Osteocyte (in vitro differentiated cells): ENCODE measurements around the gene UBE2G2. TPM values are rescaled to one million over a fixed set of nuclear protein-coding genes. Genes with fewer than 3 reads are reported as not detected.

ENCODE experiments used
- DNase-seq: peaks from one replicate; pipeline ENCODE4 v3.0.0; 2021; ENCODE audit warnings: mixed read lengths; ENCODE audit not compliant: unreplicated experiment; ENCODE audit errors: extremely low spot score
- H3K27ac Mint-ChIP-seq: one replicate; pipeline ENCODE4 v1.8.0; 2021; ENCODE audit warnings: mild to moderate bottlenecking, mixed read lengths; ENCODE audit not compliant: unreplicated experiment
- H3K27me3 Mint-ChIP-seq: one replicate; pipeline ENCODE4 v1.8.0; 2021; ENCODE audit warnings: mixed read lengths; ENCODE audit not compliant: unreplicated experiment
- H3K36me3 Mint-ChIP-seq: one replicate; pipeline ENCODE4 v1.8.0; 2021; ENCODE audit warnings: mixed read lengths; ENCODE audit not compliant: unreplicated experiment
- H3K4me1 Mint-ChIP-seq: one replicate; pipeline ENCODE4 v1.8.0; 2021; ENCODE audit warnings: mixed read lengths; ENCODE audit not compliant: unreplicated experiment
- H3K4me3 Mint-ChIP-seq: one replicate; pipeline ENCODE4 v1.8.0; 2021; ENCODE audit warnings: mild to moderate bottlenecking, moderate library complexity, mixed read lengths; ENCODE audit not compliant: unreplicated experiment
- H3K9me3 Mint-ChIP-seq: one replicate; pipeline ENCODE4 v1.8.0; 2021; ENCODE audit warnings: mixed read lengths; ENCODE audit not compliant: unreplicated experiment
- total RNA-seq: library from RNA; stranded (reverse); gene quantifications from 2 replicates; pipeline ENCODE4 v1.2.1, GENCODE V29; 2021
- TF ChIP-seq, protein P1 (sequence below): fragments of 200-600 bp; sonication (generic); IDR thresholded peaks from 2 replicates; pipeline ENCODE4 v1.5.0; 2021; ENCODE audit warnings: antibody characterized with exemption, mild to moderate bottlenecking, moderate library complexity

UBE2G2 gene
- total RNA-seq, 1 donor from 2014 or later, result 78.7 TPM

GRCh38 chr21:44795342-44795741 lies 6.3 kb downstream of the UBE2G2 start:
- Mint-ChIP-seq H3K4me1 (peaks cover 17% of the 10 kb centered on the region), H3K4me3 (no peak overlapping the region), H3K36me3 (peaks cover 17% of the 10 kb centered on the region), H3K27me3 (no peaks in the 10 kb centered on the region), H3K9me3 (no peaks in the 10 kb centered on the region), H3K27ac (no peak overlapping the region)
- TF ChIP-seq, protein P1, sequence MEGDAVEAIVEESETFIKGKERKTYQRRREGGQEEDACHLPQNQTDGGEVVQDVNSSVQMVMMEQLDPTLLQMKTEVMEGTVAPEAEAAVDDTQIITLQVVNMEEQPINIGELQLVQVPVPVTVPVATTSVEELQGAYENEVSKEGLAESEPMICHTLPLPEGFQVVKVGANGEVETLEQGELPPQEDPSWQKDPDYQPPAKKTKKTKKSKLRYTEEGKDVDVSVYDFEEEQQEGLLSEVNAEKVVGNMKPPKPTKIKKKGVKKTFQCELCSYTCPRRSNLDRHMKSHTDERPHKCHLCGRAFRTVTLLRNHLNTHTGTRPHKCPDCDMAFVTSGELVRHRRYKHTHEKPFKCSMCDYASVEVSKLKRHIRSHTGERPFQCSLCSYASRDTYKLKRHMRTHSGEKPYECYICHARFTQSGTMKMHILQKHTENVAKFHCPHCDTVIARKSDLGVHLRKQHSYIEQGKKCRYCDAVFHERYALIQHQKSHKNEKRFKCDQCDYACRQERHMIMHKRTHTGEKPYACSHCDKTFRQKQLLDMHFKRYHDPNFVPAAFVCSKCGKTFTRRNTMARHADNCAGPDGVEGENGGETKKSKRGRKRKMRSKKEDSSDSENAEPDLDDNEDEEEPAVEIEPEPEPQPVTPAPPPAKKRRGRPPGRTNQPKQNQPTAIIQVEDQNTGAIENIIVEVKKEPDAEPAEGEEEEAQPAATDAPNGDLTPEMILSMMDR, result no peak
- no peak for DNase-seq

- Mint-ChIP-seq H3K4me3 (no peak overlapping the region), H3K27ac (no peak overlapping the region), H3K4me1 (peaks cover 12% of the 10 kb centered on the region)
Measured at GRCh38 chr21:44793592-44794374, 7.8 kb downstream of the UBE2G2 start.

GRCh38 chr21:44792702-44793591 lies 8.7 kb downstream of the UBE2G2 start:
- TF ChIP-seq, protein P1, result peak; percentile 87
- no peak overlapping the region for H3K27ac Mint-ChIP-seq
- H3K4me1 Mint-ChIP-seq, result peaks cover 12% of the 10 kb centered on the region
- no peak for DNase-seq
- no peaks in the 10 kb centered on the region for H3K9me3 Mint-ChIP-seq
- H3K4me3 Mint-ChIP-seq, result no peak overlapping the region
- peaks cover 14% of the 10 kb centered on the region for H3K36me3 Mint-ChIP-seq
- H3K27me3 Mint-ChIP-seq, result no peaks in the 10 kb centered on the region

More at GRCh38 chr21:44793592-44794374, 7.8 kb downstream of the UBE2G2 start:
- H3K9me3 Mint-ChIP-seq, result no peaks in the 10 kb centered on the region
- DNase-seq, result no peak
- TF ChIP-seq, protein P1, result no peak
- H3K27me3 Mint-ChIP-seq, result no peaks in the 10 kb centered on the region
- H3K36me3 Mint-ChIP-seq, result peaks cover 17% of the 10 kb centered on the region

DNA sequence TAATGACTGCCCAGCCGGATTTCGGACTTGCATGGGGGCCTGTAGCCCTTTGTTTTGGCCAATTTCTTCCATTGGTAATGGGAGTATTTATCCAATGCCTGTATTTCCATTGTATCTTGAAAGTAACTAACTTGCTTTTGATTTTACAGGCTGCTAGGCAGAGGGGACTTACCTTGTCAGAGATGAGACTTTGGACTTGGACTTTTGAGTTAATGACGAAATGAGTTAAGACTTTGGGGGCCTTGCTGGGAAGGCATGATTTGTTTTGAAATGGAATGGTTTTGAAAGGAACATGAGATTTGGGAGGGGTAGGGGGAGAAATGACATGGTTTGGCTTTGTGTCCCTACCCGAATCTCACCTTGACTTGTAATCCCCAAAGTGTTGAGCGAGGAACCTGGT lies 9.6 kb downstream of the UBE2G2 start:
- Mint-ChIP-seq H3K36me3 (peaks cover 12% of the 10 kb centered on the region), H3K4me3 (no peak overlapping the region), H3K27me3 (no peaks in the 10 kb centered on the region), H3K27ac (no peak overlapping the region), H3K9me3 (no peaks in the 10 kb centered on the region), H3K4me1 (peaks cover 12% of the 10 kb centered on the region)
- no peak for DNase-seq
- TF ChIP-seq, protein P1, result no peak

DNA sequence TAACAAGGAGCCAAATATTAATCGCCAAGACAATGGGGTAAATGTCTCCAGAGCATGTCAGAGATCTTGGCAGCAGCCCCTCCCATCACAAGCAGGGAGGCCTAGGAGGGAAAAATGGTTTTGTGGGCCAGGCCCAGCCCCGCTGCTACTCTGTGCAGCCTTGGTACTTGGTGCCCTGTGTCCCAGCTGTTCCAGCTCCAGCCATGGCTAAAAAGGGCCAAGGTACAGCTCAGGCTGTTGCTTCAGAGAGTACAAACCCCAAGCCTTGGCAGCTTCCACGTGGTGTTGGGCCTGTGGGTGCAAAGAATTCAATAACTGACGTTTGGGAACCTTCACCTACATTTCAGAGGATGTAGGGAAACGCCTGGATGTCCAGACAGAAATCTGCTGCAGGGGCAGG lies 10.4 kb downstream of the UBE2G2 start:
- TF ChIP-seq, protein P1, result no peak
- no peak overlapping the region for H3K27ac Mint-ChIP-seq

More for the DNA sequence above, 10.4 kb downstream of the UBE2G2 start:
- peaks cover 11% of the 10 kb centered on the region for H3K36me3 Mint-ChIP-seq
- H3K4me3 Mint-ChIP-seq, result no peak overlapping the region
- no peak for DNase-seq
- peaks cover 12% of the 10 kb centered on the region for H3K4me1 Mint-ChIP-seq
- H3K9me3 Mint-ChIP-seq, result no peaks in the 10 kb centered on the region
- H3K27me3 Mint-ChIP-seq, result no peaks in the 10 kb centered on the region
